Astrocyte (in vitro differentiated cells and primary cell): ENCODE results near the gene OLA1. TPM values are rescaled to one million over a fixed set of nuclear protein-coding genes. Genes with fewer than 3 reads are reported as not detected.

Source experiments
- DNase-seq: peaks from one replicate; pipeline ENCODE4 v3.0.0-alpha.2; 2010; ENCODE audit warnings: low read depth
- FAIRE-seq: peaks from 2 replicates; lab custom pipeline; 2011; peaks lifted over from hg19 to GRCh38; lab: Jason Lieb, UNC
- H2AFZ ChIP-seq: 2 replicates; pipeline ENCODE4 v1.6.0; 2012; ENCODE audit warnings: low read depth, low read length, inconsistent platforms
- H3K27ac ChIP-seq: 2 replicates; pipeline ENCODE4 v1.5.1; 2011; ENCODE audit warnings: low read depth, low read length, inconsistent platforms
- H3K27me3 ChIP-seq: 2 replicates; pipeline ENCODE4 v1.6.0; 2011; ENCODE audit warnings: low read length, inconsistent platforms; ENCODE audit not compliant: insufficient read depth
- H3K36me3 ChIP-seq: 2 replicates; pipeline ENCODE4 v1.5.1; 2011; ENCODE audit warnings: low read length, inconsistent platforms; ENCODE audit not compliant: insufficient read depth
- H3K4me1 ChIP-seq: 2 replicates; pipeline ENCODE4 v1.5.1; 2011; ENCODE audit warnings: low read length, inconsistent platforms; ENCODE audit not compliant: insufficient read depth
- H3K4me2 ChIP-seq: 2 replicates; pipeline ENCODE4 v1.6.0; 2012; ENCODE audit warnings: low read length, inconsistent platforms
- H3K4me3 ChIP-seq: 2 replicates; pipeline ENCODE4 v1.5.1; 2011; ENCODE audit warnings: low read depth, mild to moderate bottlenecking, low read length, inconsistent platforms; ENCODE audit not compliant: insufficient read depth
- H3K79me2 ChIP-seq: 2 replicates; pipeline ENCODE4 v1.6.0; 2012; ENCODE audit warnings: mild to moderate bottlenecking, low read length, inconsistent platforms; ENCODE audit not compliant: insufficient read depth
- H3K9ac ChIP-seq: 2 replicates; pipeline ENCODE4 v1.6.0; 2012; ENCODE audit warnings: mild to moderate bottlenecking, low read length, inconsistent platforms
- H3K9me3 ChIP-seq: 2 replicates; pipeline ENCODE4 v1.5.1; 2012; ENCODE audit warnings: low read depth, mild to moderate bottlenecking, low read length, inconsistent platforms; ENCODE audit not compliant: insufficient read depth
- H4K20me1 ChIP-seq: 2 replicates; pipeline ENCODE4 v1.6.0; 2012; ENCODE audit warnings: low read length, inconsistent platforms; ENCODE audit not compliant: insufficient read depth
- H3K27ac Mint-ChIP-seq: one replicate; pipeline ENCODE4 v1.8.0; 2021; ENCODE audit warnings: mild to moderate bottlenecking, mixed read lengths; ENCODE audit not compliant: unreplicated experiment
- H3K27me3 Mint-ChIP-seq: one replicate; pipeline ENCODE4 v1.8.0; 2021; ENCODE audit warnings: low read depth, mixed read lengths; ENCODE audit not compliant: unreplicated experiment
- H3K36me3 Mint-ChIP-seq: one replicate; pipeline ENCODE4 v1.8.0; 2021; ENCODE audit warnings: low read depth, mixed read lengths; ENCODE audit not compliant: unreplicated experiment
- H3K4me1 Mint-ChIP-seq: one replicate; pipeline ENCODE4 v1.8.0; 2021; ENCODE audit warnings: low read depth, mixed read lengths; ENCODE audit not compliant: unreplicated experiment
- H3K4me3 Mint-ChIP-seq: one replicate; pipeline ENCODE4 v1.8.0; 2021; ENCODE audit warnings: mild to moderate bottlenecking, moderate library complexity, mixed read lengths; ENCODE audit not compliant: unreplicated experiment
- H3K9me3 Mint-ChIP-seq: one replicate; pipeline ENCODE4 v1.8.0; 2021; ENCODE audit warnings: mild to moderate bottlenecking, mixed read lengths; ENCODE audit not compliant: unreplicated experiment
- CTCF ChIP-seq: IDR thresholded peaks from 2 replicates; pipeline ENCODE4 v1.5.1; 2011; ENCODE audit warnings: low read depth, mild to moderate bottlenecking, inconsistent platforms, low read length, moderate library complexity; ENCODE audit not compliant: insufficient read depth
- EZH2 ChIP-seq: IDR thresholded peaks from 2 replicates; pipeline ENCODE4 v1.6.1; 2012; ENCODE audit warnings: mild to moderate bottlenecking, low read length, inconsistent platforms; ENCODE audit not compliant: insufficient read depth
- total RNA-seq: library from RNA; stranded (reverse); gene quantifications from 2 replicates; pipeline ENCODE4 v1.2.1, GENCODE V29; 2021

OLA1 gene
- total RNA-seq, 1 donor from 2014 or later = 104 TPM

GRCh38 chr2:174177316-174177890 is 70.9 kb downstream of the OLA1 start:
- H3K4me2 ChIP-seq = peak overlapping the region; percentile 4
- peak overlapping the region; percentile 64 for H3K27ac Mint-ChIP-seq
- H3K4me3 ChIP-seq = no peak overlapping the region
- DNase-seq (no peak), FAIRE-seq (no peak)
- H3K9ac ChIP-seq = no peak overlapping the region
- no peaks in the 10 kb centered on the region for H3K9me3 ChIP-seq
- H3K36me3 Mint-ChIP-seq = peaks cover 3% of the 10 kb centered on the region
- TF ChIP-seq CTCF (no peak), EZH2 (no peak)
- H3K27me3 ChIP-seq = no peaks in the 10 kb centered on the region
- peak overlapping the region; percentile 39 for H3K27ac ChIP-seq
- H3K36me3 ChIP-seq = no peaks in the 10 kb centered on the region
- peaks cover 4% of the 10 kb centered on the region for H3K4me1 ChIP-seq
- peaks cover 3% of the 10 kb centered on the region for H3K9me3 Mint-ChIP-seq
- no peak overlapping the region for H2AFZ ChIP-seq
- peaks cover 41% of the 10 kb centered on the region for H3K79me2 ChIP-seq
- H3K4me3 Mint-ChIP-seq = no peak overlapping the region
- no peaks in the 10 kb centered on the region for H3K27me3 Mint-ChIP-seq
- H4K20me1 ChIP-seq = peaks cover 25% of the 10 kb centered on the region
- peaks cover 17% of the 10 kb centered on the region for H3K4me1 Mint-ChIP-seq

DNA sequence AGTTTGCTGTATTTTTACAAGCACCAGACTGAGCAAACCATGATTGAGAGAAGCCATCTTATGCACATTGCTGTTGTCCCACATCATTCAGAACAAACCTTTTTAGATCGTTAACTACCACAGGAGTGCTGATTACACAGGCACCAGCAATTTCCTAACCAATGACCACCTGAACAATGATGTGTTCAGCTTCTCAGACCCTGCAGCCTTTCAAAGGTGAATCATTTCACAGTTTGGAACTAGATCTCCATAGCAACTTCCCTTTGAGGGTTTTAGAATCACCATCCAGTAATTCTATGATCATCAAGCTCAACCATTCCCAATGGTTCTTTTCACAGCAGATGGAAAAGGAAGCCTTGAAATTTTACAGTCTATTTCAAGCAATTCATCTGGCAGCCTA is 71.4 kb downstream of the OLA1 start:
- Histone ChIP-seq H3K36me3 (no peaks in the 10 kb centered on the region), H2AFZ (no peak overlapping the region), H3K79me2 (peaks cover 46% of the 10 kb centered on the region), H3K4me1 (peaks cover 4% of the 10 kb centered on the region), H3K9me3 (no peaks in the 10 kb centered on the region), H3K27ac (peak overlapping the region; percentile 48), H3K9ac (no peak overlapping the region), H3K4me3 (no peak overlapping the region), H3K27me3 (no peaks in the 10 kb centered on the region), H3K4me2 (peak overlapping the region; percentile 4), H4K20me1 (peaks cover 29% of the 10 kb centered on the region)
- TF ChIP-seq CTCF = no peak
- no peak for TF ChIP-seq EZH2
- Mint-ChIP-seq H3K27me3 (no peaks in the 10 kb centered on the region), H3K27ac (peak overlapping the region; percentile 64), H3K4me1 (peaks cover 17% of the 10 kb centered on the region), H3K4me3 (no peak overlapping the region), H3K36me3 (peaks cover 4% of the 10 kb centered on the region), H3K9me3 (peaks cover 3% of the 10 kb centered on the region)
- DNase-seq (peak; percentile 88), FAIRE-seq (peak; percentile 17)

DNA sequence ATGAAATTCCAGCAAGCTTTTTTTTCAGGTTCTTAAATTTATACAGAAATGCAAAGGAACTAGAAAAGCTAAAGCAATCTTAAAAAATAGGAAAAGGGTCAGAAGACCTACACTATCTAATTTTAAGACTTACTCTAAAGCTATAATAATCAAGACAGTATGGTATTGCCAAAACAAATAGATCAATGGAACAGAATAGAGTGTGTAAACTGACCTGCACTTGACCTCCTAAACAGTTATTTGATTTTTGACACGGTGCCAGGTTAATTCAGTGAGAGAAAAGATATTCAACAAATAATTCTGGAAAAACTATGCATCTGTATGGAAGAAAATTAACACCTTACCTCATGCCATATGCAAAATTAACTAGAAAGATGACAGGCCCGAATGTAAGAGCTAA is 73.6 kb downstream of the OLA1 start:
- H3K27ac Mint-ChIP-seq = no peak overlapping the region
- no peak for DNase-seq
- no peak overlapping the region for H3K4me3 ChIP-seq
- H3K4me3 Mint-ChIP-seq = no peak overlapping the region
- peaks cover 52% of the 10 kb centered on the region for H3K79me2 ChIP-seq
- no peak for TF ChIP-seq CTCF
- no peak for TF ChIP-seq EZH2
- no peaks in the 10 kb centered on the region for H3K36me3 ChIP-seq
- no peak overlapping the region for H2AFZ ChIP-seq
- peaks cover 15% of the 10 kb centered on the region for H4K20me1 ChIP-seq
- no peak overlapping the region for H3K4me2 ChIP-seq
- H3K4me1 Mint-ChIP-seq = peaks cover 10% of the 10 kb centered on the region
- no peak overlapping the region for H3K27ac ChIP-seq
- no peak overlapping the region for H3K9ac ChIP-seq
- no peak for FAIRE-seq
- H3K36me3 Mint-ChIP-seq = peaks cover 4% of the 10 kb centered on the region
- H3K27me3 ChIP-seq = no peaks in the 10 kb centered on the region
- H3K9me3 ChIP-seq = no peaks in the 10 kb centered on the region
- H3K4me1 ChIP-seq = peaks cover 4% of the 10 kb centered on the region
- H3K27me3 Mint-ChIP-seq = no peaks in the 10 kb centered on the region
- H3K9me3 Mint-ChIP-seq = peaks cover 3% of the 10 kb centered on the region
